Activated CD8-positive, alpha-beta memory T cell treated with anti-CD3 and anti-CD28 coated beads for 48 hours (primary cell): ENCODE data around the gene SLC6A12.
"Not testable (repeated sequence)": the region's sequence is repeated elsewhere in the genome, so short reads cannot be mapped to it uniquely, and the experiment has no call there.

ENCODE experiments used
- DNase-seq, 3 experiments: peaks; one replicate each; pipeline ENCODE4 v3.0.0-alpha.2; 2020; ENCODE audit warnings: low read depth in 2 of 3, low spot score in 2 of 3

The SLC6A12 gene

DNA sequence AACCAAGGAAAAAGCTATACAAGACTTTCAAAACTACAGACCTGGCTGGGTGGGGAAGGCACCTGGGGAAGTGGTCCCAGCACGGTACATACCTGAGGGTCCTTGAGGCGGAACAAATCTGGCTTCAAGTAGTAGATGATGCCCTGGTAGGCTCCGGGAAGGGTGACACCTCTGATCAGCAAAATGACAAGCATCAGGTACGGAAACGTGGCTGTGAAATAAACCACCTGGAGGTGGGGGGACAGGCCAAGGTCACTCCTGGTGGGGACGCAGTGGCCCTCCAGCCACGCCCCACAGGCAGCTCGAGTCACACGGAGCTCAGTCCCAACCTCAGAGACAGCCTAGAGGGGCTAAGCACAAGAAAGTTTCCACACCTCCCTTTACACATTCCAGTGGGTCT lies 15.3 kb downstream of the SLC6A12 start:
- DNase-seq: no peak

- DNase-seq: no peak
Measured at GRCh38 chr12:197911-198695, 15.9 kb downstream of the SLC6A12 start.

- DNase-seq: no peak
Measured at GRCh38 chr12:197347-197746, 16.6 kb downstream of the SLC6A12 start.

- no peak for DNase-seq
Measured at GRCh38 chr12:196436-196835, 17.5 kb downstream of the SLC6A12 start.

GRCh38 chr12:195951-196350 lies 18.0 kb downstream of the SLC6A12 start:
- DNase-seq: no peak

DNA sequence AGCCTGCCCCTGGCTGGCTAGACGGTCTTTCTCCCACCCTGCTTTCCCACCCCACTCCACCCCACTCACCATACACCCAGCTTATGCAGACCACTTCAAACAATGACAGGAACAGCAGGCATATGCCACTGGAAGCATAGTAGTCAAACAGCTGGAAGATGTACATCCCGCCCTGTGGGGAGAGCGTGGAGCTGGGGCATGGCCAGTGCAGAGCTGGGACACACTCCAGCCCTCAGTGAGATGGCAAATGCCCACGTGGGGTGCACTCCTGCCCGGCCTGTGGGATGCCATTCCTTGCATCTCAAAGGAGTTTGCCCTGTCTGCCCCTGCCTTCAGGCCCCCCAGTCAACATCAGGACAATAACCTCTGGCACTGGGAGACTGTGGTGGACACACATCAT lies 18.8 kb downstream of the SLC6A12 start:
- DNase-seq: no peak

DNA sequence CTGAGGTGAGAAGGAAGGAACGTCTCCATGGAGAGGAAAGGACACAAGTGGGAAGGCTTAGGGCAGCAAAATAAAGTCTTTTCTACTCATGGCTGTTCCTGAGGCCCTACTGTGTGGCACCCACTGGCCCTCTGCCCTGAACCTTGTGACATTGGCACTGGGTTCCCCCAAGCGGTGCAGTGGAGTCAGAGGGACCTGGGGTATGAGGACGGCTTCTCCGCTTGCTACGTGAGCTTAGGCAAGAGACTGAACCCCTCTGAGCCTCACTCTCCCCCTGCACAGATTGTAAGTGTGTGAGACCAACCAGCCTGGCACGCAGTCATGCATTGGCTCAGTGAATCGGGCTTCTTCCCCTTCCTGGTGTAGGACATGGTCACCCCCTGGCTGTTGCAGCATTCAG lies 19.7 kb downstream of the SLC6A12 start:
- DNase-seq: no peak

DNA sequence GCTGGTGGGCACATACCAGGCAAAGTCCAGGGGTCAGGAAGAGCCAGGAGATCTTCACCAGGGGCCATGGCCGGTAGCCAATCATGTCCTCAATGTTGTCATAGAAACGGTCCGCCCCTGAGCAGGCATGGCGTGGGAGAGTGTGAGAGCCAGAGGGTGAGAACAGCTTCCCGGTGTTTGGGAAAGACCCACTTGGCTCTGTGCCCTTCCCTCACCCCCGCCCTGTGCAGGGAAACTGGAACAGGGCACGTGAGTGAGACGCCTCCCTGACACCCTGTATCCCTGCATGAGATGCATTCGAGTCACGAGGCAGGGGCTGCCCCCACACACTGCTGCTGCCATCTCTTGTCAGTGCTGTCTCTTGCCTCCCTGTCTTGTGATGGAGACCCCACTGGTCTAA lies 20.7 kb downstream of the SLC6A12 start:
- DNase-seq: no peak

DNA sequence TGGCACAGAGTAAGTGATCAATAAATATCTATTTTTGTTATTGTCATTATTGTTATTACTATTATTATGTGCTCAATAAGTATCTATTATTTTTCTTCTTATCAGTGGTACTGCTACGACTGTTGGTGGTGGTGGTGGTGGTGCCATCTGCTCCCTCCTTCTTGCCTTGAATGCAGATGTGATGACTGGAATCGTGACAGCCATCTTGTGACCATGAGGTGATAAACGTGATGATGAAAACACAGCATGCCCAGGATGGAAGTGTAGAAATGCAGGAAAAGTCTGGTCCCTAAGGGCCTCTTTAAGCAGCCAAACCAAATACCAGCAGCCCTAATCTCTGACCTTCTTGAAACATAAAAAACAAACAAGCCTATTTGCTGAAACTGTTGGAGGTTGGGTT lies 22.4 kb downstream of the SLC6A12 start:
- no peak for DNase-seq

GRCh38 chr12:190881-191280 lies 23.1 kb downstream of the SLC6A12 start:
- no peak for DNase-seq

- DNase-seq: no peak
Measured at GRCh38 chr12:189622-189962, 24.4 kb downstream of the SLC6A12 start.

- DNase-seq: peak in 1 of 3 experiments; percentile 30
Measured at GRCh38 chr12:188910-189621, 24.9 kb downstream of the SLC6A12 start.

DNA sequence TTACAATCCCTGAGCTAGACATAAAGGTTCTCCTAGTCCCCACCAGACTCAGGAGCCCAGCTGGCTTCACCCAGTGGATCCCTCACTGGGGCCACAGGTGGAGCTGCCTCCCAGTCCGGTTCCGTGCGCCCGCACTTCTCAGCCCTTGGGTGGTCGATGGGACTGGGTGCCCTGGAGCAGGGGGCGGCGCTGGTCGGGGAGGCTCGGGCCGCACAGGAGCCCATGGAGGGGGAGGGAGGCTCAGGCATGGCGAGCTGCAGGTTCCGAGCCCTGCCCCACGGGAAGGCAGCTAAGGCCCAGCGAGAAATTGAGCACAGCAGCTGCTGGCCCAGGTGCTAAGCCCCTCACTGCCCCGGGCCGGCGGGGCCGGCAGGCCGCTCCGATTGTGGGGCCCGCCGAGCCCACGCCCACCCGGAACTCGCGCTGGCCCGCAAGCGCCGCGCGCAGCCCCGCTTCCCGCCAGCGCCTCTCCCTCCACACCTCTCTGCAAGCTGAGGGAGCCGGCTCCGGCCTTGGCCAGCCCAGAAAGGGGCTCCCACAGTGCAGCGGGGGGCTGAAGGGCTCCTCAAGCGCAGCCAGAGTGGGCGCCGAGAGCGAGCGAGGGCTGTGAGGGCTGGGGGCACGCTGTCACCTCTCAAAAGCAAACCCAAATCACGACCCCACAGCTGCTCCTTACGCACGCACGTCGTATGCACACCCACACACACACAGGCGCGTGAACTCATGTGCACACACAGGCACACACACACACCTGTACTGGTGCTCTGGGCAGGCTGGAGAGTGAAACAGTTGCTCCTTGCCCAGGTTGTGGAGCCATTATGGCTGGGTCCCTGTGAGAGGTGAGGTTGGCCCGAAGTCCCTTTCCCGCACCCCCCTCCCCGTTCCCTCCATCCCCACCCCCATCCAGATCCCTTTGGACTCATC lies 25.7 kb downstream of the SLC6A12 start:
- not testable (repeated sequence) for DNase-seq

GRCh38 chr12:186006-186625 lies 27.8 kb downstream of the SLC6A12 start:
- no peak for DNase-seq

- DNase-seq: no peak
Measured at GRCh38 chr12:185576-185955, 28.4 kb downstream of the SLC6A12 start.

- DNase-seq: no peak
Measured at GRCh38 chr12:184811-185575, 29.0 kb downstream of the SLC6A12 start.

- no peak for DNase-seq
Measured at GRCh38 chr12:182381-182892, 31.5 kb downstream of the SLC6A12 start.

GRCh38 chr12:181921-182320 lies 32.0 kb downstream of the SLC6A12 start:
- no peak for DNase-seq

- DNase-seq: no peak
Measured at GRCh38 chr12:180445-180844, 33.5 kb downstream of the SLC6A12 start.

- DNase-seq: no peak
Measured at GRCh38 chr12:179885-180284, 34.1 kb downstream of the SLC6A12 start.
